GM12874 (cell line): ENCODE measurements around the gene CFAP100.

Experiments
- TF ChIP-seq, protein P1 (sequence below): IDR thresholded peaks from 2 replicates; pipeline ENCODE4 v1.5.1; 2011; ENCODE audit warnings: low read depth, mild to moderate bottlenecking, control low read depth, low read length, moderate library complexity; ENCODE audit not compliant: insufficient read depth

The CFAP100 gene

DNA sequence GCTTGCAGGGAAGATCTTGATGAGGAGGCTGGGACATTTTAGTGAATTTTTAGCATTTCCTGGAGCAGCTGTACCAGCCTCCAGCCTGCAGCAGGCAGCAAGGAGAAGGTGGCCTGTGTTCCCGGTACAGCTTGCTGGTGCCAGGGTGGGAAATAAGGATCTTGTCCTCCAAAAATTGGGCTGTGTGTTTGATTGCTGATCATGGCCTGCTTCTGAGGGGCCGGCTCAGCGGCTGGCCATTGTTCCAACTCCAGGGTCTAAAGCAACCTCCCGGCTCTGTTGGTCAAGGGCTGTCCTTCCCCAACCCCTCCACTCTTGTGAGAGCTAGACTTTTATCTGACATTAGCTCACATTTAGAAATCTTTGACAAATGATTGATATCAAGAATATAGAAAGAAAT, 5.0 kb downstream of the CFAP100 start:
- TF ChIP-seq, protein P1, sequence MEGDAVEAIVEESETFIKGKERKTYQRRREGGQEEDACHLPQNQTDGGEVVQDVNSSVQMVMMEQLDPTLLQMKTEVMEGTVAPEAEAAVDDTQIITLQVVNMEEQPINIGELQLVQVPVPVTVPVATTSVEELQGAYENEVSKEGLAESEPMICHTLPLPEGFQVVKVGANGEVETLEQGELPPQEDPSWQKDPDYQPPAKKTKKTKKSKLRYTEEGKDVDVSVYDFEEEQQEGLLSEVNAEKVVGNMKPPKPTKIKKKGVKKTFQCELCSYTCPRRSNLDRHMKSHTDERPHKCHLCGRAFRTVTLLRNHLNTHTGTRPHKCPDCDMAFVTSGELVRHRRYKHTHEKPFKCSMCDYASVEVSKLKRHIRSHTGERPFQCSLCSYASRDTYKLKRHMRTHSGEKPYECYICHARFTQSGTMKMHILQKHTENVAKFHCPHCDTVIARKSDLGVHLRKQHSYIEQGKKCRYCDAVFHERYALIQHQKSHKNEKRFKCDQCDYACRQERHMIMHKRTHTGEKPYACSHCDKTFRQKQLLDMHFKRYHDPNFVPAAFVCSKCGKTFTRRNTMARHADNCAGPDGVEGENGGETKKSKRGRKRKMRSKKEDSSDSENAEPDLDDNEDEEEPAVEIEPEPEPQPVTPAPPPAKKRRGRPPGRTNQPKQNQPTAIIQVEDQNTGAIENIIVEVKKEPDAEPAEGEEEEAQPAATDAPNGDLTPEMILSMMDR = no peak

DNA sequence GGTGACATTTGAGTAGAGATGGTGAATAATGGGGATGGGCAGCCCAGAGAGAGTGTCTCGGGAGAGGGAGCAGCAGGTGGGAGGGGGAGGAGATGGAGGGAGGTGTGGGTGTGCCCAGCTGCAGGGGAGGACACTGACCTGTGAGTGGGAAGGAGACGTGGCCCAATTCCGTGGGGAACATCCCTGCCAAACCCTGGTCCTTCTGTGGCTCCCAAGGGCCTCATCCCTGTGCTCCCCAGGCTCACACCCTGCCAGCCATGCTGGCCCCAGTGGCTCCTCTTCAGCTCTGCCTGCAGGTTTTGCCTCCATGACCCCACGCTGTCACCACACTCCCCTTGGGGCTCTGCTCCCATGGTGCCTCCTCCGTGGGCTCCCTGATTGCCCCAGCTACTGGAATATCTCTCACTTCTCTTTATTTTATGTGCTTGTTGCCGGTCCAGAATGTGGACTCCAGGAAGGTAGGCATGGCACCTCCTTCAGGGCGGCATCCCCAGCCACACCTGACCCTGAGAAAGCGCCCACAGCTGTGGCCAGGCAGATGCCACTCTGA, 7.0 kb downstream of the CFAP100 start:
- TF ChIP-seq, protein P1 = no peak

DNA sequence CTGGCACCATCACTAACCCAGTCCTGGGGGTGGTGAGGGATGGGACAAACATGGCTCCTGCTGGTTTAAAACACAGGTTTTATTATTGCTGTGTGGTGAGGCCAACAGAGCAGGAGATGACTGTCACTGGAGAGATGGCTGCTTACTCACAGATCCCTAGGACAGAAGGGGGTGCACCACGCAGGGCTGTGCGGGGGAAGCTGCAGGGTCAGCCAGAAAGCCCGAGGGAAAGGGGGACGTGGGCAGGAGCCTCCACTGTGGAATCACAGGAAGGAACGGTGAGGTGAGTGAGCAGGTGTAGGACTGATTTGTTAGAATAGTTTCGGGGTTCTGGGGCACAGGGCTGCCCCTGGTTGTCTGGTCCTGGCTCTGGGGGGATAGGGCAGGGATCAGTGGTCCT, 7.5 kb downstream of the CFAP100 start:
- TF ChIP-seq, protein P1 = no peak

DNA sequence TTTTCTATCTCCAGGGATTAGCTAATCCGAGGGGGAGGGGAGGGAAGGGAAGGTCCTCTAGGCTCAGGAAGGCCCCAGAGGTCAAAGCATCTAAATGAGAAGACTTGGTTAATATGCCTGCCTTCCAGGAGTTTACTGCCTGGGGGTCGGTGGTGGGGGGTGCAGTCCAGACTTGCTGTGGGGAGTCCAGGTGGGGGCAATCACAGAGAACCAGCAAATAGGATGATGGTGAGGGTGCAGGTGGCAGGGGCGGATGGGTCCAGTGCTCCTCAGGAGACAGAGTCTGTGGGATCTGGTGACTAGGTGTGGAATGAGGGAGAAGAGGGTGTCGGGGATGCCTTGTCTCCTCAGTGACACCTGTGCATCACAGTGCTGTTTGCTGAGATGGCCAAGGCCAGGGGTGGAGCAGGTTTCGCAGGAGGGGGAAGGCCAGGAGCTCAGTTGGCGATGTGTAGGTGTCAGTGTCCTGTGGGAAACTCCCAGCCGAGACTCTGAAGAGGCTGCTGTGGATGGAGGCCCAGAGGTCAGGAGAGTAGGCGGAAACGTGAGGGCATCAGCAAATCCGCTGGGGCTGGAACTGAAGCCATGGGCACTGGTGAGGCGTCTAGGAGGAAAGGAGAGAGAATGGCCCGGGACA, 8.1 kb downstream of the CFAP100 start:
- TF ChIP-seq, protein P1 = no peak

DNA sequence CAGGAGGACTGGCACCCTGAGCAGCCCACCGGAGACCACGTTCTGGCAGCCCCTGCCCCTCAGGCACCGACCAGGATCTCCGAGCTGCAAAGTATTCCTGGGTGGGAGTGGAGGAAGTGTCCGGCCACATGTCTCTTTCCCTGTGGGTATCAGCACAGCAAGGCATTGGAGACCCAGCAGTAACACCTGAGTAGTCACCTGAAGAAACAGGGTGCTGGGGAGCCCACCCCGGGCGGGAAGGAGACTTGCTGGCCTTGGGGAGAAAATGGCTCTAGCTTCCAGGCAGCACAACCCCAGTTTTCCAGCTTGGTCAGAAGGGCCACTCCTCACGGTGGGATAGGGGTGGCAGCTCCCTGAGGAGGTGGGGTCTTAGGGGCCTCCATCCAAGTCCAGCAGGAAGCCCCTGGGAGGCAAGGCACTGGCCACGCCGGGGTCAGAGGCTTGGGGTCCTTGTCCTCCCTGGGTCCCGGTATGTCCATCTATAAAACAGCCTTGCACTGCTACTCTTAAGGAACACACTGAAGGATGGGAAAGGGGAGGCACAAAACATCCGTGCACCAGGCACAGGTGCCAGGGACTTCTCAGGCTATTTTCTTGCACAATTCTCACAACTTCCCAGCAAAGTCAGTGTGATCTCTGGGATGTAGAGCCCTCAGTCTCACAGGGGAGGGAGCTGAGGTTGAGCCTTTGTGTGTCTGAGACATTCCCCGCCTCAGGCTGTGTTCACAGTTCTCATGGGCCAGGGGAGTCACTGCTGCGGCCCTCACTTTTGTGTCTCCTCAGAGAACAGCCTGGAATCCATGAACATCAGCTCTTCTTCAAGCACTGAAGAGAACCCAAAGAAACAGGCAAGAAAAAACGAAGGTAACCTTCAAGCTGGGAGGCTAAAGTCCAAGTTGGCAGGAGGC, 11.9 kb downstream of the CFAP100 start:
- TF ChIP-seq, protein P1 = no peak

DNA sequence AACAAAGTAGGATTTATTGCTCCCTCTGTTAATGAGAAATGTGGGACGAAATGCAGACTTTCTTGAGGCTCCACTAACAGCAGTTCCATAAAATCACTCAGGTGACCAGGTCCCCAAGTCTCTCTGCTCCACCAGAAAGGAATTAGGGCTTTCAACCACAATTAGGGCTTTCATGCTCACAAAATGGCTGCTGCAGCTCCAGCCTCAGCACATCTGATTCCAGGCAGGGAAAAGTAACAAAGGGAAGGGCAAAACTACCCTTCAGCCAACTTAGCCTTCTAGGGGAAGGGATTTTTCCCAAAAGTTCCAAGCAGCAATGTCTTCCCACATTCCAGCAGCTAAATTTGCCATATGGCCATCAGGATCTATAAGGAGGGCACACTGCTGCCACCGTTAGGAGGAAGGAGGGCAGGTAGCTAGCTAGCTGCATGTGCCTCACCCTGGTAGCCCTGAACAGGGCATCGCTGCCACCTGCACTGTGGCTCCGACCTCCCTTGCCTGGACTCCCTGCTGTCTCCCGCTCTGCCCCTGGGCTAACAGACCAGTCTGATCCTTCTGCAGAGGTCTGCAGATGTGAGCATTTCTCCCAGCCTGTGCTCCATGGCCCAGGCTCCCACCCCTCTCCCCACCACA, 12.8 kb downstream of the CFAP100 start:
- TF ChIP-seq, protein P1 = no peak

DNA sequence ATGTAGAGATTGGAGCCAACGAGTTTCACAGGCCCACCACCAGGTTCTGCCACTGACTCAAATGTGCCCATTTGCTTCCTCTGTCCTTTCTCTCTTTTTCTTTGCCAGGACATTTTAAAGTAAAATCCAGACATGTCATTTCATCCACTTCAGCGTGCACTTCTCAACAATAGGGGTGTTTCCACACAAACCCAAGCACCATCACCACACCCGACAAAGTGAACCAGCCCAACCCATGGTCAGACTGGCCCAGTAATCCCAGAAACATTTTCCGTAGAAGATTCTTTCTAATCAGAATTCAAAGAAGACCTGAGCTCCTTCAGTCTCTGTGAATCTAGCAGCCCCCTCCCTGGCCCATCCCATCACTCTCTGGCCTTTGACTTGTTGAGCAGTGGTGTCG, 13.4 kb downstream of the CFAP100 start:
- TF ChIP-seq, protein P1 = no peak
